SK-N-SH (cell line): ENCODE results near the gene SMIM1. TPM values are rescaled to one million over a fixed set of nuclear protein-coding genes. Genes with fewer than 3 reads are reported as not detected.

ENCODE experiments used
- CTCF ChIA-PET: fragments of 300-600, 350-600 bp; formaldehyde crosslinking; extraction: SDS; loops from one replicate; lab custom pipeline; 2021; lab: Yijun Ruan, JAX
- POLR2A ChIA-PET: fragments of 350-600 bp; sonication (Branson Sonifier 250); formaldehyde crosslinking; extraction: SDS; loops from one replicate; lab custom pipeline; 2020; ENCODE audit warnings: antibody characterized with exemption, inconsistent platforms; lab: Yijun Ruan, JAX
- DNase-seq: peaks from one replicate; pipeline ENCODE4 v3.0.0; 2012
- H2AFZ ChIP-seq: fragments of 200-600 bp; sonication (generic); 2 replicates; pipeline ENCODE4 v1.8.1; 2016; ENCODE audit warnings: antibody characterized with exemption, mild to moderate bottlenecking, low read depth
- H3F3A ChIP-seq: fragments of 200-600 bp; sonication (generic); replicated peaks from 2 replicates; pipeline ENCODE3; 2016; ENCODE audit warnings: antibody characterized with exemption, mild to moderate bottlenecking; ENCODE audit not compliant: insufficient read depth
- H3K27ac ChIP-seq, 2 experiments: fragments of 200-500 bp in 1 of 2; fragments of 200-600 bp in 1 of 2; sonication (Bioruptor generic) in 1 of 2; sonication (generic), shearing (Covaris generic) in 1 of 2; 2 replicates each; pipeline versions ENCODE4 v1.5.1 to v1.6.1; 2014 to 2016; ENCODE audit warnings: low read depth in 2 of 2, inconsistent platforms in 1 of 2, low read length in 1 of 2, mild to moderate bottlenecking in 1 of 2, mixed read lengths in 1 of 2
- H3K27me3 ChIP-seq: fragments of 200-600 bp; sonication (generic), shearing (Covaris generic); 2 replicates; pipeline ENCODE4 v1.6.1; 2016; ENCODE audit warnings: mixed run types; ENCODE audit not compliant: insufficient read depth
- H3K36me3 ChIP-seq, 2 experiments: fragments of 200-500 bp in 1 of 2; fragments of 200-600 bp in 1 of 2; sonication (Bioruptor generic) in 1 of 2; sonication (generic) in 1 of 2; replicated peaks in 1 of 2; 2 replicates each; pipeline versions ENCODE3 to v1.5.1; 2014 to 2016; ENCODE audit warnings: low read length in 1 of 2, mild to moderate bottlenecking in 1 of 2; ENCODE audit not compliant: insufficient read depth in 2 of 2, control insufficient read depth in 1 of 2
- H3K4me1 ChIP-seq, 2 experiments: fragments of 200-500 bp in 1 of 2; fragments of 200-600 bp in 1 of 2; sonication (Bioruptor generic) in 1 of 2; sonication (generic), shearing (Covaris generic) in 1 of 2; 2 replicates each; pipeline versions ENCODE4 v1.5.1 to v1.6.1; 2014 to 2016; ENCODE audit warnings: low read depth in 1 of 2, low read length in 1 of 2, mixed run types in 1 of 2; ENCODE audit not compliant: insufficient read depth in 2 of 2, control insufficient read depth in 1 of 2
- H3K4me2 ChIP-seq: fragments of 200-600 bp; sonication (generic), shearing (Covaris generic); 2 replicates; pipeline ENCODE4 v1.6.1; 2017; ENCODE audit warnings: mixed run types
- H3K4me3 ChIP-seq, 2 experiments: fragments of 200-500 bp in 1 of 2; fragments of 200-600 bp in 1 of 2; sonication (Bioruptor generic) in 1 of 2; sonication (generic), shearing (Covaris generic) in 1 of 2; 2 replicates each; pipeline versions ENCODE4 v1.5.1 to v1.8.1; 2014 to 2016; ENCODE audit warnings: low read depth in 2 of 2, inconsistent platforms in 1 of 2, low read length in 1 of 2, mild to moderate bottlenecking in 1 of 2, mixed read lengths in 1 of 2, moderate library complexity in 1 of 2
- H3K79me2 ChIP-seq: fragments of 200-600 bp; sonication (generic); 2 replicates; pipeline ENCODE4 v1.8.1; 2017; ENCODE audit warnings: mild to moderate bottlenecking; ENCODE audit not compliant: insufficient read depth
- H3K9ac ChIP-seq: fragments of 200-600 bp; sonication (generic); 2 replicates; pipeline ENCODE4 v1.6.1; 2017; ENCODE audit warnings: mixed run types
- H3K9me2 ChIP-seq: fragments of 200-600 bp; sonication (generic); 2 replicates; pipeline ENCODE4 v1.6.1; 2017; ENCODE audit warnings: mixed run types
- H3K9me3 ChIP-seq: fragments of 200-600 bp; sonication (generic); 2 replicates; pipeline ENCODE4 v1.6.1; 2017; ENCODE audit warnings: mixed run types, mild to moderate bottlenecking, moderate library complexity
- H4K20me1 ChIP-seq: fragments of 200-600 bp; sonication (generic); 2 replicates; pipeline ENCODE4 v1.6.1; 2017; ENCODE audit warnings: mild to moderate bottlenecking, mixed run types; ENCODE audit not compliant: insufficient read depth
- CHD2 ChIP-seq: fragments of 150-350 bp; IDR thresholded peaks from 2 replicates; pipeline ENCODE4 v1.6.1; 2018; ENCODE audit warnings: low read length; ENCODE audit not compliant: partially characterized antibody
- CTCF ChIP-seq: fragments of 200-600 bp; sonication (generic); IDR thresholded peaks from 2 replicates; pipeline ENCODE4 v1.6.1; 2017; ENCODE audit warnings: antibody characterized with exemption, mild to moderate bottlenecking, moderate library complexity
- EP300 ChIP-seq, 2 experiments: IDR thresholded peaks; 2 replicates each; pipeline versions ENCODE4 v1.4.0 to v1.6.1; 2012; ENCODE audit warnings: borderline replicate concordance in 1 of 2, low read depth in 1 of 2, low read length in 1 of 2
- FOXJ3 ChIP-seq: sonication (generic); formaldehyde crosslinking; IDR thresholded peaks from 2 replicates; pipeline ENCODE4 v1.5.1; 2020; ENCODE audit warnings: mild to moderate bottlenecking, missing genetic modification reagents
- FOXM1 ChIP-seq: IDR thresholded peaks from 2 replicates; pipeline ENCODE4 v1.4.0; 2012; ENCODE audit warnings: low read depth, mild to moderate bottlenecking
- IRF3 ChIP-seq: fragments of 150-350 bp; IDR thresholded peaks from 2 replicates; pipeline ENCODE4 v1.6.1; 2016; ENCODE audit warnings: mild to moderate bottlenecking, low read depth, low read length
- MXI1 ChIP-seq: IDR thresholded peaks from 2 replicates; pipeline ENCODE4 v1.6.1; 2012; ENCODE audit warnings: mild to moderate bottlenecking, low read depth, low read length, improper control_type of control experiment
- NRF1 ChIP-seq: IDR thresholded peaks from 2 replicates; pipeline ENCODE4 v1.6.1; 2012; ENCODE audit warnings: low read depth, mild to moderate bottlenecking, low read length
- RAD21 ChIP-seq: IDR thresholded peaks from 2 replicates; pipeline ENCODE4 v1.6.1; 2012; ENCODE audit warnings: mild to moderate bottlenecking, low read length
- TEAD4 ChIP-seq: IDR thresholded peaks from 2 replicates; pipeline ENCODE4 v1.4.0; 2012; ENCODE audit warnings: mild to moderate bottlenecking, borderline replicate concordance; ENCODE audit not compliant: insufficient read depth
- USF1 ChIP-seq: IDR thresholded peaks from 2 replicates; pipeline ENCODE4 v1.4.0; 2012; ENCODE audit warnings: low read depth, borderline replicate concordance
- USF2 ChIP-seq: fragments of 150-350 bp; IDR thresholded peaks from 2 replicates; pipeline ENCODE4 v1.6.1; 2017; ENCODE audit warnings: antibody characterized with exemption, low read length, low read depth, borderline replicate concordance
- WGBS: methylation state at CpG from one replicate; pipeline ENCODE4 v1.1.6; 2017; ENCODE audit warnings: low lambda C conversion rate; 5-methylcytosine and 5-hydroxymethylcytosine counted together
- polyA plus RNA-seq, 3 experiments: library from polyadenylated mRNA; depleted of rRNA; stranded (reverse); fragments of >200 nt; gene quantifications; 2 replicates each; pipeline ENCODE4 v1.2.3, GENCODE V29; 2012

Gene SMIM1
- polyA plus RNA-seq, 1 of the 3 experiments (the other 2 are of a cell fraction) = 6.1 TPM

GRCh38 chr1:3790500-3790923 is 18.0 kb downstream of the SMIM1 start:
- peaks cover 0 to 15% of the 10 kb centered on the region in 2 experiments; a peak in 2 of 4 replicates for H3K4me1 ChIP-seq
- WGBS = 100% methylated on average over 1 of the region's 12 CpGs
- TF ChIP-seq CTCF (no peak), MXI1 (no peak), NRF1 (no peak), FOXJ3 (CRISPR knock-in tag) (no peak), IRF3 (no peak), RAD21 (no peak), FOXM1 (no peak), CHD2 (no peak), TEAD4 (no peak), USF1 (no peak)
- H3K79me2 ChIP-seq = peaks cover 84% of the 10 kb centered on the region
- no peak overlapping the region for H3K27ac ChIP-seq
- no peak overlapping the region for H3K4me3 ChIP-seq
- no peaks in the 10 kb centered on the region for H3K9me3 ChIP-seq
- no peak overlapping the region for H2AFZ ChIP-seq
- H3F3A ChIP-seq = no peaks in the 10 kb centered on the region
- ChIA-PET CTCF (interaction anchor here (1.1 kb wide), 1 partner anchor 66 kb away, joined by 3 read pairs; no protein-coding TSS in a partner anchor), POLR2A (no interaction called here)
- H3K9me2 ChIP-seq = no peaks in the 10 kb centered on the region
- H4K20me1 ChIP-seq = peaks cover 65% of the 10 kb centered on the region
- H3K4me2 ChIP-seq = no peak overlapping the region
- no peak overlapping the region for H3K9ac ChIP-seq
- no peak for DNase-seq
- H3K27me3 ChIP-seq = no peaks in the 10 kb centered on the region
- H3K36me3 ChIP-seq = peaks cover 3 to 25% of the 10 kb centered on the region in 2 experiments

GRCh38 chr1:3790952-3791351 is 18.4 kb downstream of the SMIM1 start:
- peaks cover 0 to 23% of the 10 kb centered on the region in 2 experiments for H3K36me3 ChIP-seq
- no peak overlapping the region for H2AFZ ChIP-seq
- no peak overlapping the region for H3K4me3 ChIP-seq
- CTCF ChIA-PET = interaction anchor here (1.1 kb wide), 1 partner anchor 66 kb away, joined by 3 read pairs; no protein-coding TSS in a partner anchor
- H3K4me2 ChIP-seq = no peak overlapping the region
- H4K20me1 ChIP-seq = peaks cover 65% of the 10 kb centered on the region
- no peaks in the 10 kb centered on the region for H3F3A ChIP-seq
- peaks cover 88% of the 10 kb centered on the region for H3K79me2 ChIP-seq
- H3K4me1 ChIP-seq = peaks cover 0 to 15% of the 10 kb centered on the region in 2 experiments; a peak in 2 of 4 replicates
- DNase-seq = no peak
- POLR2A ChIA-PET = no interaction called here
- TF ChIP-seq USF2 (no peak), EP300 (IDR thresholded peaks at IDR 0.05; ENCODE audit: borderline replicate concordance in 1 of 2, low read depth in 1 of 2, low read length in 1 of 2) (no peak)
- TF ChIP-seq, all 33 proteins: peak for 0
- Histone ChIP-seq H3K9ac (no peak overlapping the region), H3K27ac (no peak overlapping the region), H3K9me3 (no peaks in the 10 kb centered on the region), H3K27me3 (no peaks in the 10 kb centered on the region), H3K9me2 (no peaks in the 10 kb centered on the region)
- WGBS = 96% methylated on average over 7 of the region's 18 CpGs
